AG04449 (cell line): ENCODE data around the gene TXNRD2.
"Not testable (repeated sequence)": the region's sequence is repeated elsewhere in the genome, so short reads cannot be mapped to it uniquely, and the experiment has no call there.

Experiments used
- CTCF ChIA-PET: fragments of 350-600 bp; formaldehyde crosslinking; extraction: SDS; loops from one replicate; lab custom pipeline; 2021; ENCODE audit warnings: antibody characterized with exemption; lab: Yijun Ruan, JAX
- POLR2A ChIA-PET: fragments of 400-600, 350-600 bp; formaldehyde crosslinking; extraction: SDS; loops from one replicate; lab custom pipeline; 2020; ENCODE audit warnings: antibody characterized with exemption, inconsistent platforms; lab: Yijun Ruan, JAX
- DNase-seq: peaks from one replicate; pipeline ENCODE4 v3.0.0-alpha.2; 2010; ENCODE audit warnings: low read depth, low spot score
- H3K4me3 ChIP-seq: 2 replicates; pipeline ENCODE4 v1.5.1; 2011; ENCODE audit warnings: low read depth, mild to moderate bottlenecking, control low read depth, low read length
- TF ChIP-seq, protein P1 (sequence below): IDR thresholded peaks from one replicate; pipeline ENCODE4 v1.5.1; 2011; ENCODE audit warnings: mild to moderate bottlenecking, moderate library complexity, low read length, control low read depth, inconsistent platforms; ENCODE audit not compliant: insufficient read depth; ENCODE audit errors: missing control alignments

The TXNRD2 gene

DNA sequence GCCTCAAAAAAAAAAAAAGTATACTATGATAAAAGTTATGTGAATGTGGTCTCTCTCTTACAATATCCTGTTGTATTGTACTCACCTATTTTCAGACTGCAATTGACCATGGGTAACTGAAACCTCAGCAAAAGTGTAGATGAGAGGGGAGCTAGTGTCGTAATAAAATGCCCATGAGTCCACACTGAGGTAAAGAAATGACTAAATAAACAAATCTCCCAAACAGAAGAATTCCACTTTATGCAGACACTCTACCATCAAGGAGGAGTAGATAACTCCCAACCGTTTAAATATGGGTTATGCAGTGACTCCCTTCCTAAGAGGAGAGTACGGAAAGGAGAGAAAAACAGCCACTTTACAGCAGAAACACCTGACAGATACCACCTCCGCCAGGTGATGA lies 101.6 kb downstream of the TXNRD2 start:
- TF ChIP-seq, protein P1, sequence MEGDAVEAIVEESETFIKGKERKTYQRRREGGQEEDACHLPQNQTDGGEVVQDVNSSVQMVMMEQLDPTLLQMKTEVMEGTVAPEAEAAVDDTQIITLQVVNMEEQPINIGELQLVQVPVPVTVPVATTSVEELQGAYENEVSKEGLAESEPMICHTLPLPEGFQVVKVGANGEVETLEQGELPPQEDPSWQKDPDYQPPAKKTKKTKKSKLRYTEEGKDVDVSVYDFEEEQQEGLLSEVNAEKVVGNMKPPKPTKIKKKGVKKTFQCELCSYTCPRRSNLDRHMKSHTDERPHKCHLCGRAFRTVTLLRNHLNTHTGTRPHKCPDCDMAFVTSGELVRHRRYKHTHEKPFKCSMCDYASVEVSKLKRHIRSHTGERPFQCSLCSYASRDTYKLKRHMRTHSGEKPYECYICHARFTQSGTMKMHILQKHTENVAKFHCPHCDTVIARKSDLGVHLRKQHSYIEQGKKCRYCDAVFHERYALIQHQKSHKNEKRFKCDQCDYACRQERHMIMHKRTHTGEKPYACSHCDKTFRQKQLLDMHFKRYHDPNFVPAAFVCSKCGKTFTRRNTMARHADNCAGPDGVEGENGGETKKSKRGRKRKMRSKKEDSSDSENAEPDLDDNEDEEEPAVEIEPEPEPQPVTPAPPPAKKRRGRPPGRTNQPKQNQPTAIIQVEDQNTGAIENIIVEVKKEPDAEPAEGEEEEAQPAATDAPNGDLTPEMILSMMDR, result no peak
- H3K4me3 ChIP-seq, result no peak overlapping the region
- DNase-seq, result no peak
- POLR2A ChIA-PET, result no interaction called here
- CTCF ChIA-PET, result no interaction called here

DNA sequence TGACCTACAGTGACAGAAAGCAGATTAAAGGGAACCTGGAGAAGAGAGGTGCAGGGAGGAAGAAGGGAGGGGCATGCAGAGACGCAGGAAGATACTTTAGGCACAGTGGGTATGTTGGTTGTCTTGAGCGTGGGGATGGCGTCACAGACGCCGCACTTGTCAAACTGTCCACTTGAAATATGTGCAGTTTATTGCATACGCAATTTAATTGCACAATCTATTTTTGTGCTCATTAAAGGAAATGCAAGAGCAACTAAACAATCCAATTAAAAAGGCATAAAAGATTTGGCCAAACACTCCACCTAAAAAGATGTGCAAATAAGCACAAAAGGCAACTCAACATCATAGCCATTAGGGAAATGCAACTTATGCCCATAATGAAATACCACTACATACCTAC lies 103.7 kb downstream of the TXNRD2 start:
- H3K4me3 ChIP-seq, result no peak overlapping the region
- DNase-seq, result no peak
- ChIA-PET POLR2A (no interaction called here), CTCF (no interaction called here)
- TF ChIP-seq, protein P1, result no peak

DNA sequence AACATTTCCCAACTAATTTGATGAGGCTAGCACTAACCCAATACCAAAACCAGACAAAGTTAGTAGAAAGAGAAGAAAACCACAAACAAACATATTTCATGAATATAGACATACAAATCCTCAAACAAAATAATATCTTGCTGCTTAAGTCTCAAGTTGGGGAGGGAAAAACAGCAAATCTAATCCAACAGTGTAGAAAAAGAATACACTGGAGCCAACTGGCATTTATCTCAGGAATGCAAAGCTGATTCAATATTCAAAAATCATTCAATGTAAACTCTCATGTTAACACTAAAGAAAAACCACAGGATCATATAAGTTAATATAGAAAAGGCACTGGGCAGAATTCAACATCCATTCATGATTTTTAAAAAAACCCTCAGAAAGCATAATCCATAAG lies 105.1 kb downstream of the TXNRD2 start:
- TF ChIP-seq, protein P1, result no peak
- CTCF ChIA-PET, result interaction anchor here (0.9 kb wide), 1 partner anchor 25 kb away, joined by 3 read pairs; no protein-coding TSS in a partner anchor
- no peak overlapping the region for H3K4me3 ChIP-seq
- DNase-seq, result no peak
- POLR2A ChIA-PET, result no interaction called here

DNA sequence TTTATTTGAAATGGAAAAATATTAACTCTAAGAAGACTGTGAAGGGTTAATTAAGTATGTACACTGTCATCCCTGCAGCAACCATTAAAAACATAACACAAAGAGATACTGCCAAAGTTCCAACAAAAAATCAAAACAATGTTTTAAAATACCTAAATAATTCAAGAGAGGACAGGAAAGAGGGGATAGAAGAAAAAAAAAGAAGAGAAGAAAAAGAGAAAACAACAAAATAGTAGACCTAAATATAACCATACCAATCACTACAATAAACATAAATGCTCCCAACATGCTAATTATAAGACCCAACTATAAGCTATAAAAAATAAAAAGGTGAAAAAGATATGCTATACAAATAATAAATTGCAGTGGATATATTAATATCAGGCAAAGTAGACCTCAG lies 107.0 kb downstream of the TXNRD2 start:
- CTCF ChIA-PET, result no interaction called here
- TF ChIP-seq, protein P1, result no peak
- DNase-seq, result no peak
- no peak overlapping the region for H3K4me3 ChIP-seq
- POLR2A ChIA-PET, result no interaction called here

DNA sequence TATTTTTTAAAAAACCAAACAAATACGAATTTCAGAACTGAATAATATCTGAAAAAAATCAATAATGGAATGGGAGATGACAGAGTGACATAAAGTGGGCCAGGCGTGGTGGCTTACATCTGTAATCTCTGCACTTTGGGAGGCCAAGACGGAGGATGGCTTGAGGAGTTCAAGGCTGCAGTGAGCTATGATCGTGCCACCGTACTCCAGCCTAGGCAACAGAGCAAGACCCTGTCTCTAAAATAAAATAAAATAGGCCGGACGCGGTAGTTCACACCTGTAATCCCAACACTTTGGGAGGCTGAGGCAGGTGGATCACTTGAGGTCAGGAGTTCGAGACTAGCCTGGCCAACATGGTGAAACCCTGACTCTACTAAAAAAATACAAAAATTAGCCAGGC lies 108.3 kb downstream of the TXNRD2 start:
- CTCF ChIA-PET, result interaction anchor here (1.4 kb wide), 1 partner anchor 103 kb away, joined by 3 read pairs; no protein-coding TSS in a partner anchor
- H3K4me3 ChIP-seq, DNase-seq, POLR2A ChIA-PET: not testable (repeated sequence)

DNA sequence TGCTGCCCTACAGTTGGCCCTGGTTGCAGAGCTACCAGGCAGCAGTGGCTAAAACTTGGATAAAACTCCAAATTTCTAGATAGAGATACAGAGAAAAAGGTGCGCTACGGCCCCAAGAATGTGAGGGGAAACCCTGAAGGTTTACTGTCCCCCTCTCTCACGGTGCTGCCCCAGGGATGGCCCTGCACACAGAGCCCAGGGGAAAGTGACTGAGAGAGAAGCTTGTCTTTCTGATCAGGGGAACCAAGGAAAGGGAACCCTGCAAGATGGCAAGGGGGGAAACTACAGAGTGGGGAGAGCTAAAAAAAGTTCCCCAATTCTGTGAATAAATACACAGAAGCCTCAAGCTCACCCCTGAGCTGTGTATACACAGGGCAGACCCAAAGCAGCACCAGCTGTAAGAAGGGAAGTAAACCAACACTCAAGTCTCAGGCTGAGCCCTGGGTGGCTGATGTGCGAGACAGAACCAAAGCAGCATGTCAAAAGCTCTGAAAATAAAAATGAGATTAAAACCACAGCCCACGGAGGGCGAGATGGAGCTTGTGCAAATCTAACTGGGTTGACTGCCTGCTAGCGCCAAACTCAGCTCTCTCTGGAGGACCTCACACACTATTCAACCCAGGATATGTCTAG lies 109.0 kb downstream of the TXNRD2 start:
- CTCF ChIA-PET, result interaction anchor here (0.6 to 1.5 kb wide), 3 partner anchors 11 to 102 kb away, joined by 3 read pairs; no protein-coding TSS in a partner anchor

DNA sequence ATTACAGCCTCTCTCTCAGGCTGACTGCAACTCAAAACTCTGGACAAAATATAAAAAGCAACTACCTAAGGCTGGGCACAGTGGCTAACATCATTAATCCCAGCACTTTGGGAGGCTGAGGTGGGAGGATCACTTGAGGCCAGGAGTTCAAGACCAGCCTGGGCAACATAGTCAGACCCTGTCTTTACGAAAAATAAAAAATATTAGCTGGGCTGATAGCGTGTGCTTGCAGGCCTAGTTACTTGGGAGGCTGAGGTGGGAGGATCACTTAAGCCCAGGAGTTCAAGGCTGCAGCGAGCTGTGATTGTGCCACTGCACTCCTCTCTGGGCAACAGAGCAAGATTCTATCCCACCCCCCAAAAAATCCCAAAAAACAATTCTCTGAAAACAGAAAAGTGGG lies 109.6 kb downstream of the TXNRD2 start:
- POLR2A ChIA-PET, H3K4me3 ChIP-seq, DNase-seq: not testable (repeated sequence)
- CTCF ChIA-PET, result interaction anchor here (0.6 to 1.5 kb wide), 4 partner anchors 10 to 143 kb away, joined by 3 read pairs; no protein-coding TSS in a partner anchor

More for the DNA sequence above, 109.0 kb downstream of the TXNRD2 start:
- no peak overlapping the region for H3K4me3 ChIP-seq
- TF ChIP-seq, protein P1, result no peak
- POLR2A ChIA-PET, result no interaction called here
- no peak for DNase-seq
